HG03558 (cell line): Measurements from ENCODE around the gene NPIPA7.
"Not testable (repeated sequence)": the region's sequence is repeated elsewhere in the genome, so short reads cannot be mapped to it uniquely, and the experiment has no call there.

ENCODE experiments used
- ATAC-seq: cut with Tn5 transposase; IDR thresholded peaks from one replicate; pipeline ENCODE4 v1.9.1; 2021; ENCODE audit warnings: moderate number of reproducible peaks; ENCODE audit not compliant: unreplicated experiment; ENCODE audit errors: extremely low read depth

The NPIPA7 gene

GRCh38 chr16:16378840-16379239 is at the start of gene NPIPA7:
Gene NPIPA7, plus strand, starts transcription at chr16:16379140. Its CDS starts 105 bp downstream, at chr16:16379245.
- ATAC-seq: not testable (repeated sequence)

GRCh38 chr16:16331466-16331865 is 47.5 kb upstream of the NPIPA7 start:
- ATAC-seq: not testable (repeated sequence)

GRCh38 chr16:16357556-16357955 is 21.4 kb upstream of the NPIPA7 start:
- ATAC-seq: not testable (repeated sequence)

- not testable (repeated sequence) for ATAC-seq
Observed at GRCh38 chr16:16358539-16359240, 20.2 kb upstream of the NPIPA7 start.

GRCh38 chr16:16363595-16363994 is 15.3 kb upstream of the NPIPA7 start:
- not testable (repeated sequence) for ATAC-seq

GRCh38 chr16:16364100-16364499 is 14.8 kb upstream of the NPIPA7 start:
- not testable (repeated sequence) for ATAC-seq

- ATAC-seq: not testable (repeated sequence)
Observed at GRCh38 chr16:16364701-16365100, 14.2 kb upstream of the NPIPA7 start.

- ATAC-seq: not testable (repeated sequence)
Observed at GRCh38 chr16:16365319-16365718, 13.6 kb upstream of the NPIPA7 start.

GRCh38 chr16:16365851-16366250 is 13.1 kb upstream of the NPIPA7 start:
- ATAC-seq: not testable (repeated sequence)

GRCh38 chr16:16366552-16367284 is 12.2 kb upstream of the NPIPA7 start:
- ATAC-seq: not testable (repeated sequence)

GRCh38 chr16:16367285-16367628 is 11.7 kb upstream of the NPIPA7 start:
- ATAC-seq: not testable (repeated sequence)

- not testable (repeated sequence) for ATAC-seq
Observed at GRCh38 chr16:16369081-16369856, 9.7 kb upstream of the NPIPA7 start.

GRCh38 chr16:16371136-16371735 is 7.7 kb upstream of the NPIPA7 start:
- ATAC-seq: not testable (repeated sequence)

- not testable (repeated sequence) for ATAC-seq
Observed at GRCh38 chr16:16374192-16374591, 4.7 kb upstream of the NPIPA7 start.

GRCh38 chr16:16399685-16400084 is 20.7 kb downstream of the NPIPA7 start:
- ATAC-seq: not testable (repeated sequence)

GRCh38 chr16:16402333-16402732 is 23.4 kb downstream of the NPIPA7 start:
- ATAC-seq: not testable (repeated sequence)

GRCh38 chr16:16404283-16404682 is 25.3 kb downstream of the NPIPA7 start:
- not testable (repeated sequence) for ATAC-seq

- not testable (repeated sequence) for ATAC-seq
Observed at GRCh38 chr16:16405421-16405820, 26.5 kb downstream of the NPIPA7 start.

GRCh38 chr16:16408430-16408829 is 29.5 kb downstream of the NPIPA7 start:
- not testable (repeated sequence) for ATAC-seq

GRCh38 chr16:16413773-16414172 is 34.8 kb downstream of the NPIPA7 start:
- not testable (repeated sequence) for ATAC-seq
